Panc1 (cell line): ENCODE measurements around the gene DPH1.

ENCODE experiments used
- POLR2AphosphoS5 ChIP-seq: IDR thresholded peaks from 2 replicates; pipeline ENCODE4 v1.6.1; 2012; ENCODE audit warnings: mild to moderate bottlenecking, low read depth, low read length, moderate library complexity
- TF ChIP-seq, protein P1 (sequence below): fragments of 450-650 bp; IDR thresholded peaks from 2 replicates; pipeline ENCODE4 v1.5.1; 2017; ENCODE audit warnings: mild to moderate bottlenecking
- TF ChIP-seq, protein P2 (sequence below), 2 experiments: IDR thresholded peaks; 2 replicates each; pipeline ENCODE4 v1.6.1; 2011 to 2012; ENCODE audit warnings: low read depth in 2 of 2, control low read depth in 1 of 2, low read length in 1 of 2, mild to moderate bottlenecking in 1 of 2, moderate library complexity in 1 of 2; ENCODE audit not compliant: insufficient read depth in 1 of 2

DNA sequence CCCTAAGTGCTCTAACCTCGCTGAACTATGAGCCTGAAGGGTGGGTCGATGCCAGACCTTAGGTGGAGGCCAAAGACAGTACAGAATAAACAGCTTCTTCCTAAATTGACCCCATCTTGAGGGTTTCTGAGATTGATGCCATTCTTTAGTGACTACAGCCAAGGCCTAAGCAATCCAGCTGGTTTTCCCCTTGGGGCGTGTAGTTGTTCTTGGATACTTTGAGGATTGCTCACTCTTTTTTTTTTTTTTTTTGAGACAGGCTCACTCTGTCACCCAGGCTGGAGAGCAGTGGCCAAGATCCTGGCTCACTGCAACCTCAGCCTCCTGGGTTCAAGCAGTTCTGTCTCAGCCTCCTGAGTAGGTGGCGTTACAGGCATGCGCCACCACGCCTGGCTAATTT, 13.8 kb downstream of the DPH1 start:
- TF ChIP-seq POLR2AphosphoS5: no peak
- TF ChIP-seq, protein P1, sequence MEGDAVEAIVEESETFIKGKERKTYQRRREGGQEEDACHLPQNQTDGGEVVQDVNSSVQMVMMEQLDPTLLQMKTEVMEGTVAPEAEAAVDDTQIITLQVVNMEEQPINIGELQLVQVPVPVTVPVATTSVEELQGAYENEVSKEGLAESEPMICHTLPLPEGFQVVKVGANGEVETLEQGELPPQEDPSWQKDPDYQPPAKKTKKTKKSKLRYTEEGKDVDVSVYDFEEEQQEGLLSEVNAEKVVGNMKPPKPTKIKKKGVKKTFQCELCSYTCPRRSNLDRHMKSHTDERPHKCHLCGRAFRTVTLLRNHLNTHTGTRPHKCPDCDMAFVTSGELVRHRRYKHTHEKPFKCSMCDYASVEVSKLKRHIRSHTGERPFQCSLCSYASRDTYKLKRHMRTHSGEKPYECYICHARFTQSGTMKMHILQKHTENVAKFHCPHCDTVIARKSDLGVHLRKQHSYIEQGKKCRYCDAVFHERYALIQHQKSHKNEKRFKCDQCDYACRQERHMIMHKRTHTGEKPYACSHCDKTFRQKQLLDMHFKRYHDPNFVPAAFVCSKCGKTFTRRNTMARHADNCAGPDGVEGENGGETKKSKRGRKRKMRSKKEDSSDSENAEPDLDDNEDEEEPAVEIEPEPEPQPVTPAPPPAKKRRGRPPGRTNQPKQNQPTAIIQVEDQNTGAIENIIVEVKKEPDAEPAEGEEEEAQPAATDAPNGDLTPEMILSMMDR: no peak
- TF ChIP-seq, protein P2, sequence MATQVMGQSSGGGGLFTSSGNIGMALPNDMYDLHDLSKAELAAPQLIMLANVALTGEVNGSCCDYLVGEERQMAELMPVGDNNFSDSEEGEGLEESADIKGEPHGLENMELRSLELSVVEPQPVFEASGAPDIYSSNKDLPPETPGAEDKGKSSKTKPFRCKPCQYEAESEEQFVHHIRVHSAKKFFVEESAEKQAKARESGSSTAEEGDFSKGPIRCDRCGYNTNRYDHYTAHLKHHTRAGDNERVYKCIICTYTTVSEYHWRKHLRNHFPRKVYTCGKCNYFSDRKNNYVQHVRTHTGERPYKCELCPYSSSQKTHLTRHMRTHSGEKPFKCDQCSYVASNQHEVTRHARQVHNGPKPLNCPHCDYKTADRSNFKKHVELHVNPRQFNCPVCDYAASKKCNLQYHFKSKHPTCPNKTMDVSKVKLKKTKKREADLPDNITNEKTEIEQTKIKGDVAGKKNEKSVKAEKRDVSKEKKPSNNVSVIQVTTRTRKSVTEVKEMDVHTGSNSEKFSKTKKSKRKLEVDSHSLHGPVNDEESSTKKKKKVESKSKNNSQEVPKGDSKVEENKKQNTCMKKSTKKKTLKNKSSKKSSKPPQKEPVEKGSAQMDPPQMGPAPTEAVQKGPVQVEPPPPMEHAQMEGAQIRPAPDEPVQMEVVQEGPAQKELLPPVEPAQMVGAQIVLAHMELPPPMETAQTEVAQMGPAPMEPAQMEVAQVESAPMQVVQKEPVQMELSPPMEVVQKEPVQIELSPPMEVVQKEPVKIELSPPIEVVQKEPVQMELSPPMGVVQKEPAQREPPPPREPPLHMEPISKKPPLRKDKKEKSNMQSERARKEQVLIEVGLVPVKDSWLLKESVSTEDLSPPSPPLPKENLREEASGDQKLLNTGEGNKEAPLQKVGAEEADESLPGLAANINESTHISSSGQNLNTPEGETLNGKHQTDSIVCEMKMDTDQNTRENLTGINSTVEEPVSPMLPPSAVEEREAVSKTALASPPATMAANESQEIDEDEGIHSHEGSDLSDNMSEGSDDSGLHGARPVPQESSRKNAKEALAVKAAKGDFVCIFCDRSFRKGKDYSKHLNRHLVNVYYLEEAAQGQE (IDR thresholded peaks at IDR 0.05; ENCODE audit: insufficient read depth in 1 of 2, low read depth in 2 of 2, low read length in 1 of 2): no peak
